ENCODE measurements around the gene AK8.

DNA sequence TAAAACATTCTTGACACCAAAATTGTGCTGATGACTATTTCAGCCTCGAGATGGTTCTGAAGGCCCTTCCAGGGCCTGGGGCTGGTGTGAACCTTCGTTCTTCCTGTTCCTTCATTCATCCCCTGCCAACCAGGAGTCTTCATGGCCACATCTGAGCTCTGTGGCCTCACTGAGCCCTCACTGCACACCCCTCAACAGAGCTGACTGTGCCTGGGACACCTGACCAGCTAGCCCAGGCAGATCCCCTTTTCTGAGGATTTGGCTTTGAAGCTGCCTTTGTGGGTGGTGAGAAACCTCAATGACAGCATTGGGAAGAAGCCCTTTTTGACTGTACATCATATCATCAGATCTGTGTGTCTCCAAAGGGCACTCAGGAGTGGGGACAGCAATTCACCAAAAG, 13.8 kb downstream of the AK8 start:
- TF ChIP-seq CTCF (IDR thresholded peaks at IDR 0.05) (no peak), POLR2A (IDR thresholded peaks at IDR 0.05) (no peak)
